Measurements from ENCODE around the gene MAD1L1.
"Not testable (repeated sequence)": the region's sequence is repeated elsewhere in the genome, so short reads cannot be mapped to it uniquely, and the experiment has no call there.

Gene MAD1L1

GRCh38 chr7:2000746-2001321 is 231.9 kb downstream of the MAD1L1 start:
- DNase-seq (ENCODE audit: low spot score), result no peak

- DNase-seq (ENCODE audit: low spot score), result no peak
Measured at GRCh38 chr7:2000153-2000687, 232.5 kb downstream of the MAD1L1 start.

- no peak for DNase-seq (ENCODE audit: low spot score)
Measured at GRCh38 chr7:1999278-1999984, 233.3 kb downstream of the MAD1L1 start.

- DNase-seq (ENCODE audit: low spot score), result no peak
Measured at GRCh38 chr7:1998146-1998545, 234.6 kb downstream of the MAD1L1 start.

GRCh38 chr7:1997537-1998076 is 235.1 kb downstream of the MAD1L1 start:
- no peak for DNase-seq (ENCODE audit: low spot score)

- no peak for DNase-seq (ENCODE audit: low spot score)
Measured at GRCh38 chr7:1996816-1997215, 235.9 kb downstream of the MAD1L1 start.

- DNase-seq (ENCODE audit: low spot score), result not testable (repeated sequence)
Measured at GRCh38 chr7:1995911-1996420, 236.8 kb downstream of the MAD1L1 start.

GRCh38 chr7:1995426-1995825 is 237.3 kb downstream of the MAD1L1 start:
- no peak for DNase-seq (ENCODE audit: low spot score)

- DNase-seq (ENCODE audit: low spot score), result no peak
Measured at GRCh38 chr7:1994931-1995330, 237.8 kb downstream of the MAD1L1 start.

GRCh38 chr7:1993776-1994740 is 238.7 kb downstream of the MAD1L1 start:
- DNase-seq (ENCODE audit: low spot score), result no peak

GRCh38 chr7:1993031-1993695 is 239.6 kb downstream of the MAD1L1 start:
- DNase-seq (ENCODE audit: low spot score), result no peak

- no peak for DNase-seq (ENCODE audit: low spot score)
Measured at GRCh38 chr7:1992554-1992953, 240.2 kb downstream of the MAD1L1 start.

- no peak for DNase-seq (ENCODE audit: low spot score)
Measured at GRCh38 chr7:1990001-1990670, 242.6 kb downstream of the MAD1L1 start.

- DNase-seq (ENCODE audit: low spot score), result no peak
Measured at GRCh38 chr7:1989049-1989860, 243.5 kb downstream of the MAD1L1 start.

- DNase-seq (ENCODE audit: low spot score), result no peak
Measured at GRCh38 chr7:1988533-1988930, 244.2 kb downstream of the MAD1L1 start.

- DNase-seq (ENCODE audit: low spot score), result no peak
Measured at GRCh38 chr7:1987591-1988532, 244.9 kb downstream of the MAD1L1 start.

- no peak for DNase-seq (ENCODE audit: low spot score)
Measured at GRCh38 chr7:1987084-1987535, 245.6 kb downstream of the MAD1L1 start.

- DNase-seq (ENCODE audit: low spot score), result no peak
Measured at GRCh38 chr7:1986366-1987083, 246.2 kb downstream of the MAD1L1 start.
